ENCODE data around the gene LRRC4C.

DNA sequence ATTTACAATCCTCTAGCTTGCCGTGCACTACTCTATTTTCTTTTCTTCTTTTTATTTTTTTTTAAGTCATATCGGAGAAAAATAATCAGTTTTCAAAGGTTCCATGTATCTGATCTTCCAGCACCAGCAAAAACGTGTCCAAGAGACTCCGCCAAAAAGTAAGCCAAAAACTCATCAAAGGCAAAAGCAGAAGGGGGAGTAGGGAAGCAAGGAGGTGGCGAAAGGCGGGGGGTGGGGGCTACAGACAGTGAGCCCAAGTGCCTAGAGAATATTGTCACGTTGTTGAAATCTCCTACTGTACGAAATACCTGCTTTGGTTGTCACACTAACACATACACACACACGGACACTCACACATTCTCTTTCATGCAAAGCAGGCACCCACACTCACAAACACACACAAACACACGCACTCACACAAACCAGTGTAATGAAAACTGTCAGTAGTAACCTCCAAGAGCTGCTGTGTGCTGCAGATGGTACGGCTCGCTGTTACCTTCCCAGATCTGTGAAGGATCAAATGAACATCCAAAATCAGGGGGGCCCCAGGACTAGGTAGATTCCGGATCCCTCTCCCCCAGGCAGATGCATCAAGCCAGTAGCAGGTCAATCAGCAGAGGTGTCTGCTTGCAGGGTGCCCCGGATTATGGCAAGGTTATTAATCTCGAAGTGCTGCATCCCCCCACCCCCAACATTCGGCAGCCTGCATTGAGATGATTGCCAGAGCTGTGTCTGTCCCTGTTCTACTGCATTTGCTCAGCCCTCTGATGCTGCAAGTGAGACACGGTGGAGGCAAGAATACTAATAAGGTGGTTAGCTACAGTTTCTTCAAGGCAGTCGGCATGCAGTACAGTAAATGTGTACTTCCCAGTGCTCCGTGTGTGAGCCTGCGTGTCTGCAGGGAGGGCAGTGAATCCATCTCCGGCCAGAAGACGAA lies at the start of gene LRRC4C:
- TF ChIP-seq CTCF (conservative IDR thresholded peaks at IDR 0.05 in 1 of 2, IDR thresholded peaks at IDR 0.05 in 1 of 2; ENCODE audit: low read depth in 1 of 2, low read length in 2 of 2): no peak
- no peak for TF ChIP-seq EZH2 (IDR thresholded peaks at IDR 0.05; ENCODE audit: low read length, missing control alignments)

All from fibroblast of lung (primary cell).